H1 (cell line): ENCODE measurements around the gene MPHOSPH9. TPM values are rescaled to one million over a fixed set of nuclear protein-coding genes. Genes with fewer than 3 reads are reported as not detected.

ENCODE experiments used
- CTCF ChIA-PET: fragments of 300-600 bp; sonication (Branson Sonifier 250); formaldehyde crosslinking; loops from one replicate; lab custom pipeline; 2021; ENCODE audit not compliant: partially characterized antibody; lab: Charles Lee
- POLR2A ChIA-PET: fragments of 300-600 bp; sonication (Branson Sonifier 250); formaldehyde crosslinking; loops from one replicate; lab custom pipeline; 2021; ENCODE audit warnings: inconsistent platforms; ENCODE audit not compliant: partially characterized antibody; lab: Charles Lee
- DNase-seq, 2 experiments: peaks; one replicate each; pipeline versions ENCODE4 v3.0.0 to v3.0.0-alpha.2; 2010 to 2022; ENCODE audit warnings: low spot score in 2 of 2, low read depth in 1 of 2, mixed read lengths in 1 of 2
- FAIRE-seq: peaks from 2 replicates; lab custom pipeline; 2011; peaks lifted over from hg19 to GRCh38; lab: Jason Lieb, UNC
- H2AFZ ChIP-seq: 2 replicates; pipeline ENCODE4 v1.8.1; 2012; ENCODE audit warnings: low read length, inconsistent platforms
- H2AK5ac ChIP-seq: 2 replicates; pipeline ENCODE4 v1.6.1; 2013; ENCODE audit warnings: low read depth, low read length
- H2BK120ac ChIP-seq: replicated peaks from 2 replicates; pipeline ENCODE3; 2013; ENCODE audit warnings: low read depth, low read length, inconsistent platforms
- H2BK12ac ChIP-seq: 2 replicates; pipeline ENCODE4 v1.6.1; 2013; ENCODE audit warnings: low read depth, low read length
- H2BK15ac ChIP-seq: 2 replicates; pipeline ENCODE4 v1.6.1; 2013; ENCODE audit warnings: low read length
- H2BK20ac ChIP-seq: 2 replicates; pipeline ENCODE4 v1.6.1; 2013; ENCODE audit warnings: low read length
- H2BK5ac ChIP-seq: 2 replicates; pipeline ENCODE4 v1.6.1; 2013; ENCODE audit warnings: low read depth, low read length
- H3K14ac ChIP-seq: 2 replicates; pipeline ENCODE4 v1.6.1; 2013; ENCODE audit warnings: inconsistent platforms; ENCODE audit not compliant: insufficient read length
- H3K18ac ChIP-seq: 2 replicates; pipeline ENCODE4 v1.6.1; 2013; ENCODE audit warnings: low read length; ENCODE audit errors: extremely low read depth
- H3K23ac ChIP-seq: 2 replicates; pipeline ENCODE4 v1.6.1; 2013; ENCODE audit warnings: inconsistent platforms; ENCODE audit not compliant: insufficient read length
- H3K23me2 ChIP-seq: 2 replicates; pipeline ENCODE4 v1.6.1; 2013; ENCODE audit warnings: low read depth, low read length
- H3K27ac ChIP-seq: 2 replicates; pipeline ENCODE4 v1.6.1; 2011; ENCODE audit warnings: low read depth, low read length, inconsistent platforms
- H3K27me3 ChIP-seq, 4 experiments: replicated peaks in 1 of 4; 1 replicate in 1 of 4; 2 replicates in 3 of 4; pipeline versions ENCODE4 v1.6.1 to v1.8.1; 2011 to 2013; ENCODE audit warnings: low read length in 3 of 4, mild to moderate bottlenecking in 3 of 4, inconsistent platforms in 2 of 4, mixed read lengths in 2 of 4, moderate library complexity in 1 of 4; ENCODE audit not compliant: control insufficient read depth in 3 of 4, insufficient read depth in 3 of 4; ENCODE audit errors: extremely low read depth in 1 of 4
- H3K36me3 ChIP-seq, 4 experiments: 2 replicates each; pipeline versions ENCODE4 v1.6.1 to v1.8.1; 2011 to 2013; ENCODE audit warnings: mild to moderate bottlenecking in 4 of 4, low read length in 3 of 4, moderate library complexity in 2 of 4, control low read depth in 1 of 4, inconsistent platforms in 1 of 4; ENCODE audit not compliant: insufficient read depth in 4 of 4, control insufficient read depth in 2 of 4
- H3K4ac ChIP-seq: replicated peaks from 2 replicates; pipeline ENCODE3; 2013; ENCODE audit warnings: low read length, low read depth, mixed read lengths, inconsistent platforms; ENCODE audit not compliant: insufficient read length
- H3K4me1 ChIP-seq, 4 experiments: replicated peaks in 1 of 4; 1 replicate in 1 of 4; 2 replicates in 3 of 4; pipeline versions ENCODE4 v1.6.1 to v1.8.1; 2011 to 2013; ENCODE audit warnings: low read length in 3 of 4, inconsistent platforms in 2 of 4, mixed read lengths in 1 of 4; ENCODE audit not compliant: insufficient read depth in 4 of 4, control insufficient read depth in 3 of 4
- H3K4me2 ChIP-seq, 2 experiments: 2 replicates each; pipeline versions ENCODE4 v1.6.1 to v1.8.1; 2011 to 2013; ENCODE audit warnings: low read depth in 2 of 2, low read length in 2 of 2, control low read depth in 1 of 2, inconsistent platforms in 1 of 2, mild to moderate bottlenecking in 1 of 2; ENCODE audit not compliant: insufficient read depth in 1 of 2
- H3K4me3 ChIP-seq, 4 experiments: fragments of 200-600, 300-600 bp in 1 of 4; sonication (generic), shearing (Covaris generic), sonication (Bioruptor Twin) in 1 of 4; 2 replicates each; pipeline versions ENCODE4 v1.5.1 to v1.8.1; 2011 to 2016; ENCODE audit warnings: low read length in 4 of 4, low read depth in 3 of 4, control low read depth in 2 of 4, inconsistent platforms in 2 of 4, mild to moderate bottlenecking in 2 of 4, mixed read lengths in 1 of 4, moderate library complexity in 1 of 4; ENCODE audit not compliant: insufficient read depth in 2 of 4; ENCODE audit errors: extremely low read depth in 1 of 4
- H3K56ac ChIP-seq: replicated peaks from 2 replicates; pipeline ENCODE3; 2013; ENCODE audit warnings: low read depth, mild to moderate bottlenecking, mixed read lengths, low read length, inconsistent platforms; ENCODE audit not compliant: insufficient read length
- H3K79me1 ChIP-seq: 2 replicates; pipeline ENCODE4 v1.6.1; 2013; ENCODE audit warnings: low read depth, low read length, control low read depth
- H3K79me2 ChIP-seq, 2 experiments: 2 replicates each; pipeline versions ENCODE4 v1.6.1 to v1.8.1; 2012 to 2013; ENCODE audit warnings: low read length in 2 of 2, mild to moderate bottlenecking in 2 of 2, inconsistent platforms in 1 of 2; ENCODE audit not compliant: insufficient read depth in 2 of 2, control insufficient read depth in 1 of 2
- H3K9ac ChIP-seq, 4 experiments: replicated peaks in 1 of 4; 1 replicate in 1 of 4; 2 replicates in 3 of 4; pipeline versions ENCODE4 v1.6.1 to v1.8.1; 2011 to 2013; ENCODE audit warnings: low read depth in 3 of 4, low read length in 3 of 4, control low read depth in 2 of 4, mild to moderate bottlenecking in 2 of 4, moderate library complexity in 2 of 4, inconsistent platforms in 1 of 4; ENCODE audit errors: extremely low read depth in 1 of 4
- H3K9me3 ChIP-seq, 2 experiments: 2 replicates each; pipeline versions ENCODE4 v1.6.1 to v1.8.1; 2012 to 2013; ENCODE audit warnings: mild to moderate bottlenecking in 2 of 2, moderate library complexity in 2 of 2, control low read depth in 1 of 2, inconsistent platforms in 1 of 2, low read depth in 1 of 2, low read length in 1 of 2, mixed read lengths in 1 of 2; ENCODE audit not compliant: insufficient read depth in 2 of 2
- H4K20me1 ChIP-seq, 2 experiments: replicated peaks in 1 of 2; 2 replicates each; pipeline versions ENCODE3 to v1.8.1; 2011 to 2013; ENCODE audit warnings: inconsistent platforms in 2 of 2, low read length in 2 of 2, mild to moderate bottlenecking in 1 of 2; ENCODE audit not compliant: insufficient read depth in 2 of 2, control insufficient read depth in 1 of 2
- H4K5ac ChIP-seq: 2 replicates; pipeline ENCODE4 v1.6.1; 2013; ENCODE audit warnings: low read length, low read depth, mixed read lengths, inconsistent platforms; ENCODE audit not compliant: insufficient read length
- H4K8ac ChIP-seq: 2 replicates; pipeline ENCODE4 v1.8.0; 2013; ENCODE audit warnings: mild to moderate bottlenecking, moderate library complexity, low read length, inconsistent platforms; ENCODE audit not compliant: insufficient read depth; ENCODE audit errors: extremely low read depth
- H4K91ac ChIP-seq: replicated peaks from 2 replicates; pipeline ENCODE3; 2013; ENCODE audit warnings: low read length, mixed read lengths, inconsistent platforms; ENCODE audit not compliant: insufficient read length
- ASH2L ChIP-seq: fragments of 200-600, 300-600 bp; sonication (generic); IDR thresholded peaks from one replicate; pipeline ENCODE4 v1.7.1; 2017; ENCODE audit warnings: low read length
- BRCA1 ChIP-seq: IDR thresholded peaks from 2 replicates; pipeline ENCODE4 v1.6.1; 2012; ENCODE audit warnings: low read depth, low read length, improper control_type of control experiment
- CHD1 ChIP-seq: IDR thresholded peaks from 2 replicates; pipeline ENCODE4 v1.6.1; 2012; ENCODE audit warnings: low read depth, low read length, improper control_type of control experiment
- CHD2 ChIP-seq: IDR thresholded peaks from 2 replicates; pipeline ENCODE4 v1.6.1; 2012; ENCODE audit warnings: low read length, improper control_type of control experiment
- KDM1A ChIP-seq: fragments of 200-600, 300-600 bp; sonication (generic); IDR thresholded peaks from 2 replicates; pipeline ENCODE4 v1.7.1; 2016; ENCODE audit warnings: mild to moderate bottlenecking, low read length, borderline replicate concordance
- KDM4A ChIP-seq: IDR thresholded peaks from one replicate; pipeline ENCODE4 v1.7.1; 2012; ENCODE audit warnings: low read depth, mild to moderate bottlenecking, moderate library complexity, low read length, inconsistent platforms; ENCODE audit not compliant: severe bottlenecking
- RAD21 ChIP-seq, 2 experiments: IDR thresholded peaks in 1 of 2; conservative IDR thresholded peaks in 1 of 2; 2 replicates each; pipeline ENCODE4 v1.6.1; 2011; ENCODE audit warnings: low read depth in 2 of 2, low read length in 2 of 2, improper control_type of control experiment in 1 of 2, inconsistent platforms in 1 of 2, mild to moderate bottlenecking in 1 of 2, moderate library complexity in 1 of 2
- RBBP5 ChIP-seq: IDR thresholded peaks from 2 replicates; pipeline ENCODE4 v1.7.1; 2012; ENCODE audit warnings: low read depth, mild to moderate bottlenecking, inconsistent platforms, low read length, moderate library complexity, borderline replicate concordance
- RXRA ChIP-seq: IDR thresholded peaks from 2 replicates; pipeline ENCODE4 v1.6.1; 2011; ENCODE audit warnings: low read depth, mild to moderate bottlenecking, low read length, moderate library complexity; ENCODE audit not compliant: insufficient read depth
- SP2 ChIP-seq: IDR thresholded peaks from 2 replicates; pipeline ENCODE4 v1.6.1; 2012; ENCODE audit warnings: mild to moderate bottlenecking, low read length, inconsistent platforms
- SUZ12 ChIP-seq: fragments of 200-600 bp; sonication (generic); IDR thresholded peaks from 2 replicates; pipeline ENCODE4 v1.6.1; 2012; ENCODE audit warnings: mild to moderate bottlenecking, inconsistent platforms, low read length, moderate library complexity, mixed read lengths
- WGBS, 2 experiments: shearing (Covaris generic) in 1 of 2; methylation state at CpG; one replicate each; pipeline versions ENCODE4 v1.1.6 to v1.1.7; 2013 to 2015; ENCODE audit warnings: low lambda C conversion rate in 2 of 2, mixed read lengths in 2 of 2, inconsistent platforms in 1 of 2, low coverage in 1 of 2, missing lambda C conversion rate in 1 of 2; ENCODE audit not compliant: insufficient replicate concordance in 2 of 2, insufficient coverage in 1 of 2, insufficient read length in 1 of 2; ENCODE audit errors: extremely low coverage in 1 of 2, missing lambda C conversion rate in 1 of 2; 5-methylcytosine and 5-hydroxymethylcytosine counted together
- polyA plus RNA-seq, 7 experiments: library from polyadenylated mRNA; depleted of rRNA in 3 of 7; stranded (reverse) in 5 of 7; unstranded in 2 of 7; fragments of >200 nt in 5 of 7; fragments of 200-250 nt in 2 of 7; gene quantifications; 1 replicate in 5 of 7; 2 replicates in 1 of 7; 4 replicates in 1 of 7; pipeline versions ENCODE4 v1.2.1 to v1.2.3, GENCODE V29; 2011 to 2013; ENCODE audit warnings: missing spikeins in 2 of 7, mixed read lengths in 2 of 7
- total RNA-seq: library from RNA; stranded (reverse); fragmentation: NEBNext Ultra II Directional; extraction: Animal tissue kit (Norgen Biotek cat#: 25700); gene quantifications from 2 replicates; pipeline ENCODE4 v1.2.1, GENCODE V29; 2021

Gene MPHOSPH9
- total and polyA plus RNA-seq, 2 of the 8 experiments (the other 6 are each of a cell fraction or from before 2014, with no cell fraction given) = 8.8 to 48.8 TPM

- Histone ChIP-seq H3K4me1 (peaks cover 1 to 6% (median 4%) of the 10 kb centered on the region in 4 experiments; a peak in 4 of 7 replicates), H4K5ac (no peak overlapping the region), H3K79me1 (no peaks in the 10 kb centered on the region), H3K14ac (no peak overlapping the region), H2BK12ac (no peak overlapping the region), H2BK120ac (no peak overlapping the region), H3K36me3 (no peaks in the 10 kb centered on the region), H2BK20ac (no peak overlapping the region), H3K56ac (no peak overlapping the region), H3K4me2 (no peak overlapping the region), H3K9ac (no peak overlapping the region), H3K4me3 (no peak overlapping the region), H2AFZ (no peak overlapping the region), H3K27me3 (peaks cover 4 to 12% (median 6%) of the 10 kb centered on the region in 4 experiments; a peak in 6 of 7 replicates), H2BK15ac (no peak overlapping the region), H3K23ac (no peak overlapping the region), H3K18ac (no peak overlapping the region), H3K27ac (no peak overlapping the region), H2AK5ac (no peak overlapping the region), H3K79me2 (no peaks in the 10 kb centered on the region), H3K9me3 (no peaks in the 10 kb centered on the region), H4K8ac (no peak overlapping the region), H3K4ac (no peak overlapping the region), H2BK5ac (no peak overlapping the region), H4K91ac (no peak overlapping the region), H4K20me1 (no peaks in the 10 kb centered on the region), H3K23me2 (no peaks in the 10 kb centered on the region)
- DNase-seq (no peak), FAIRE-seq (no peak)
- ChIA-PET POLR2A (interaction anchor here (0.6 to 2.1 kb wide), 3 partner anchors 10 to 126 kb away, joined by 3 to 8 read pairs (median 4); partner anchors contain the start of genes MPHOSPH9 and MTRFR), CTCF (interaction anchor here (0.8 to 1.8 kb wide), 10 partner anchors 7 to 100 kb away, joined by 3 to 6 read pairs (median 3); no protein-coding TSS in a partner anchor)
- 93% methylated on average over 4 of the region's 4 CpGs; no CpG with 5 or more reads in 1 of the 2 experiments for WGBS, 2 experiments
- no peak for TF ChIP-seq SP2
- no peak for TF ChIP-seq ASH2L
- TF ChIP-seq RAD21 (IDR thresholded peaks at IDR 0.05 in 1 of 2, conservative IDR thresholded peaks at IDR 0.05 in 1 of 2; ENCODE audit: low read depth in 2 of 2, low read length in 2 of 2) = no peak
- no peak for TF ChIP-seq KDM4A
- no peak for TF ChIP-seq KDM1A
- TF ChIP-seq RXRA = no peak
- no peak for TF ChIP-seq BRCA1
- TF ChIP-seq CHD1 = no peak
- no peak for TF ChIP-seq RBBP5
- TF ChIP-seq CHD2 = no peak
- no peak for TF ChIP-seq SUZ12
Measured at GRCh38 chr12:123143736-123144461, 89.0 kb downstream of the MPHOSPH9 start.
